ENCODE results near the gene GALNT17. TPM values are rescaled to one million over a fixed set of nuclear protein-coding genes. Genes with fewer than 3 reads are reported as not detected.
A peak's percentile ranks its signal among the peaks of the same experiment; 100 is the strongest.

Gene GALNT17
- total RNA-seq, 4 donors from 2014 or later: 0.63 to 7.5 (median 3.1) TPM

GRCh38 chr7:71267734-71268469 is 136.0 kb downstream of the GALNT17 start:
- intact Hi-C loops (cut with DNase I; ENCODE audit: low total_unique reads): no loop called here
- no peak for DNase-seq (ENCODE audit: low spot score in 2 of 2)
- no peak overlapping the region for H3K4me3 ChIP-seq (ENCODE audit: low read depth, poor library complexity, severe bottlenecking)
- 56 to 60% methylated on average over 5 of the region's 5 CpGs for WGBS, 2 donors
- TF ChIP-seq CTCF (IDR thresholded peaks at IDR 0.05): no peak
- TF ChIP-seq POLR2A (IDR thresholded peaks at IDR 0.05): no peak

- no peak overlapping the region for H3K4me3 ChIP-seq (ENCODE audit: low read depth, poor library complexity, severe bottlenecking)
- TF ChIP-seq POLR2A (IDR thresholded peaks at IDR 0.05) (no peak), CTCF (IDR thresholded peaks at IDR 0.05) (no peak)
- DNase-seq (ENCODE audit: low spot score in 2 of 2): no peak
- WGBS, 2 donors: 47 to 61% methylated on average over 2 of the region's 2 CpGs
- intact Hi-C loops (cut with DNase I; ENCODE audit: low total_unique reads): no loop called here
These were observed 138.6 kb downstream of the GALNT17 start for GRCh38 chr7:71270558-71270957.

GRCh38 chr7:71271203-71271602 is 139.3 kb downstream of the GALNT17 start:
- no peak overlapping the region for H3K4me3 ChIP-seq (ENCODE audit: low read depth, poor library complexity, severe bottlenecking)
- TF ChIP-seq CTCF (IDR thresholded peaks at IDR 0.05) (no peak), POLR2A (IDR thresholded peaks at IDR 0.05) (no peak)
- 49 to 51% methylated on average over 8 of the region's 8 CpGs for WGBS, 2 donors
- intact Hi-C loops (cut with DNase I; ENCODE audit: low total_unique reads): no loop called here
- peak in 1 of 2 donors; percentile 46 for DNase-seq (ENCODE audit: low spot score in 2 of 2)

GRCh38 chr7:71272509-71273490 is 140.9 kb downstream of the GALNT17 start:
- no peak overlapping the region for H3K4me3 ChIP-seq (ENCODE audit: low read depth, poor library complexity, severe bottlenecking)
- DNase-seq (ENCODE audit: low spot score in 2 of 2): peak in 1 of 2 donors; percentile 53
- no peak for TF ChIP-seq CTCF (IDR thresholded peaks at IDR 0.05)
- intact Hi-C loops (cut with DNase I; ENCODE audit: low total_unique reads): no loop called here
- WGBS, 2 donors: 42 to 47% methylated on average over 6 of the region's 6 CpGs

- 68 to 72% methylated on average over 2 of the region's 2 CpGs for WGBS, 2 donors
- DNase-seq (ENCODE audit: low spot score in 2 of 2): no peak
- H3K4me3 ChIP-seq (ENCODE audit: low read depth, poor library complexity, severe bottlenecking): no peak overlapping the region
- intact Hi-C loops (cut with DNase I; ENCODE audit: low total_unique reads): no loop called here
- TF ChIP-seq POLR2A (IDR thresholded peaks at IDR 0.05) (no peak), CTCF (IDR thresholded peaks at IDR 0.05) (no peak)
These were observed 146.3 kb downstream of the GALNT17 start for GRCh38 chr7:71278257-71278656.
